Measurements from ENCODE around the gene POPDC2.

GRCh38 chr3:119592861-119593260, 67.5 kb downstream of the POPDC2 start:
- TF ChIP-seq CTCF (IDR thresholded peaks at IDR 0.05) (no peak), POLR2A (IDR thresholded peaks at IDR 0.05) (no peak)

Measured in stomach (tissue), 4 donors.